Measurements from ENCODE around the gene CD163. TPM values are rescaled to one million over a fixed set of nuclear protein-coding genes. Genes with fewer than 3 reads are reported as not detected.

The CD163 gene
- total RNA-seq, 1 donor from 2014 or later = not detected

- TF ChIP-seq, protein P1, sequence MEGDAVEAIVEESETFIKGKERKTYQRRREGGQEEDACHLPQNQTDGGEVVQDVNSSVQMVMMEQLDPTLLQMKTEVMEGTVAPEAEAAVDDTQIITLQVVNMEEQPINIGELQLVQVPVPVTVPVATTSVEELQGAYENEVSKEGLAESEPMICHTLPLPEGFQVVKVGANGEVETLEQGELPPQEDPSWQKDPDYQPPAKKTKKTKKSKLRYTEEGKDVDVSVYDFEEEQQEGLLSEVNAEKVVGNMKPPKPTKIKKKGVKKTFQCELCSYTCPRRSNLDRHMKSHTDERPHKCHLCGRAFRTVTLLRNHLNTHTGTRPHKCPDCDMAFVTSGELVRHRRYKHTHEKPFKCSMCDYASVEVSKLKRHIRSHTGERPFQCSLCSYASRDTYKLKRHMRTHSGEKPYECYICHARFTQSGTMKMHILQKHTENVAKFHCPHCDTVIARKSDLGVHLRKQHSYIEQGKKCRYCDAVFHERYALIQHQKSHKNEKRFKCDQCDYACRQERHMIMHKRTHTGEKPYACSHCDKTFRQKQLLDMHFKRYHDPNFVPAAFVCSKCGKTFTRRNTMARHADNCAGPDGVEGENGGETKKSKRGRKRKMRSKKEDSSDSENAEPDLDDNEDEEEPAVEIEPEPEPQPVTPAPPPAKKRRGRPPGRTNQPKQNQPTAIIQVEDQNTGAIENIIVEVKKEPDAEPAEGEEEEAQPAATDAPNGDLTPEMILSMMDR (conservative IDR thresholded peaks at IDR 0.05) = no peak
- Mint-ChIP-seq H3K4me3 (no peak overlapping the region), H3K27ac (ENCODE audit: unreplicated experiment) (no peak overlapping the region), H3K36me3 (ENCODE audit: low read depth) (no peaks in the 10 kb centered on the region), H3K27me3 (ENCODE audit: low read depth) (peaks cover 5% of the 10 kb centered on the region), H3K4me1 (no peaks in the 10 kb centered on the region), H3K9me3 (peaks cover 2% of the 10 kb centered on the region)
- DNase-seq (ENCODE audit: low read depth, low spot score) = no peak
Observed at GRCh38 chr12:7479771-7480170, 23.8 kb downstream of the CD163 start.

GRCh38 chr12:7472060-7472459 is 31.5 kb downstream of the CD163 start:
- peaks cover 10% of the 10 kb centered on the region for H3K9me3 Mint-ChIP-seq
- H3K36me3 Mint-ChIP-seq (ENCODE audit: low read depth) = no peaks in the 10 kb centered on the region
- peaks cover 16% of the 10 kb centered on the region for H3K27me3 Mint-ChIP-seq (ENCODE audit: low read depth)
- DNase-seq (ENCODE audit: low read depth, low spot score) = no peak
- TF ChIP-seq, protein P1 (conservative IDR thresholded peaks at IDR 0.05) = no peak
- H3K27ac Mint-ChIP-seq (ENCODE audit: unreplicated experiment) = no peak overlapping the region
- H3K4me1 Mint-ChIP-seq = no peaks in the 10 kb centered on the region
- no peak overlapping the region for H3K4me3 Mint-ChIP-seq

- Mint-ChIP-seq H3K4me3 (no peak overlapping the region), H3K27me3 (ENCODE audit: low read depth) (peaks cover under 1% of the 10 kb centered on the region), H3K36me3 (ENCODE audit: low read depth) (no peaks in the 10 kb centered on the region), H3K27ac (ENCODE audit: unreplicated experiment) (no peak overlapping the region), H3K4me1 (no peaks in the 10 kb centered on the region), H3K9me3 (no peaks in the 10 kb centered on the region)
- peak; percentile 54 for DNase-seq (ENCODE audit: low read depth, low spot score)
- TF ChIP-seq, protein P1 (conservative IDR thresholded peaks at IDR 0.05) = peak; percentile 99
Observed at GRCh38 chr12:7460375-7461259, 43.0 kb downstream of the CD163 start.

- H3K4me3 Mint-ChIP-seq = no peak overlapping the region
- TF ChIP-seq, protein P1 (conservative IDR thresholded peaks at IDR 0.05) = no peak
- no peaks in the 10 kb centered on the region for H3K36me3 Mint-ChIP-seq (ENCODE audit: low read depth)
- DNase-seq (ENCODE audit: low read depth, low spot score) = no peak
- no peak overlapping the region for H3K27ac Mint-ChIP-seq (ENCODE audit: unreplicated experiment)
- H3K27me3 Mint-ChIP-seq (ENCODE audit: low read depth) = no peaks in the 10 kb centered on the region
- no peaks in the 10 kb centered on the region for H3K9me3 Mint-ChIP-seq
- H3K4me1 Mint-ChIP-seq = no peaks in the 10 kb centered on the region
Observed at GRCh38 chr12:7459973-7460372, 43.6 kb downstream of the CD163 start.

GRCh38 chr12:7451756-7452155 is 51.8 kb downstream of the CD163 start:
- Mint-ChIP-seq H3K36me3 (ENCODE audit: low read depth) (no peaks in the 10 kb centered on the region), H3K4me1 (no peaks in the 10 kb centered on the region), H3K27me3 (ENCODE audit: low read depth) (peaks cover 8% of the 10 kb centered on the region), H3K27ac (ENCODE audit: unreplicated experiment) (no peak overlapping the region), H3K9me3 (peaks cover 4% of the 10 kb centered on the region), H3K4me3 (no peak overlapping the region)
- no peak for DNase-seq (ENCODE audit: low read depth, low spot score)
- TF ChIP-seq, protein P1 (conservative IDR thresholded peaks at IDR 0.05) = no peak

Data from neural crest cell (in vitro differentiated cells).